ENCODE data around the gene GLTP.
"Not testable (repeated sequence)": the region's sequence is repeated elsewhere in the genome, so short reads cannot be mapped to it uniquely, and the experiment has no call there.

Gene GLTP

DNA sequence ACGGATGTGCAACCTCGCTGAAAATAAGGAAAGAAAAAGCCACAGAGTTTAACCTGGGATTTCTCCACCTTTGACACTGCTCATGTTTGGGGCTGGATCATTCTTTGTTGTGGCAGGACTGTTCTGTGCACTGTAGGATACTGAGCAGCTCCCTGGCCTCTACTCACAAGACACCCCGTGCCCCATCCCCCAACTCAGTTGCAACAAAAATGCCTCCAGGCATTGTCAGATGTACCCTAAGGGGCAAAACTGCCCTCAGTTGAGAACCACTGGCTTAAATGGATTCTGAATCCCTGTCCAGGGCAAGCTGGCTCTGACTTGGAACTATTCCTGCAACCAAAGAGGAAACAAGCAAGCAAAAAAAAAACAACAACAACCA lies 2.1 kb downstream of the GLTP start:
- peak in 14 of 51 donors; percentile 6 to 63 (median 33) for DNase-seq

DNA sequence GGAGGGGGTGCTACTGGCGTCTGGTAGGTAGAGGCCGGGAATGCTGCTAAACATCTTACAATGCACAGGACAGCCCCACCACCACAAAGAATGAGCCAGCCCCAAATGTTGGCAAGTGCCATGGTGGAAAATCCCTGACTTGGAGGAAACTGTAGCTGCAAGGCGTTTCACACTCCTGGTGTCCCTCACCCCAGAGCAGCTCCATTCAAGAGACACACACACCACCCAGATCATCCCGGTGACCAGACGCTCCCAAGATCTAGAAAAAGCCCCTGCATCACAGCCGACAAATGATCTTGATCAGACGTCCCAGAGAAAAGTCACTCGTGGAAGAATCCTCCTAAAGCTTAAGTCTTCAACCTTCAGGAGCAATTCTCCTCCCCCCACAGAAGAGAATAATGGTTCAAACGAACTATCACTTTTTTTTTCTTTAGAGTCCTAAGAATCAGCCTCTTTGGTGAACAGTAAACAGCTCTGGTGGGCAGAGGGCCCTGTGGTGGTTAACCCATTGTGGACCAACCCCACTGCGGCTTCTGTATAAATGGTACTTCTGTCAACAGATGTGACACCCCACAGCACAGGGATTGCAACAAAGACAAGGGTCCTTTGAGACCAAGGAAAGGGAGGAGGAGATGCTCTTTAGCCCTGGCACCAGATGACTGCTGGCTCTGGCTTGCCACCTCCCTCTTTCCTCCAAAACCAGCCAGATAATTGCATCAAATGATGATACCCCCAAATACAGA lies 2.7 kb downstream of the GLTP start:
- DNase-seq = peak in 25 of 51 donors; percentile 5 to 77 (median 47)

DNA sequence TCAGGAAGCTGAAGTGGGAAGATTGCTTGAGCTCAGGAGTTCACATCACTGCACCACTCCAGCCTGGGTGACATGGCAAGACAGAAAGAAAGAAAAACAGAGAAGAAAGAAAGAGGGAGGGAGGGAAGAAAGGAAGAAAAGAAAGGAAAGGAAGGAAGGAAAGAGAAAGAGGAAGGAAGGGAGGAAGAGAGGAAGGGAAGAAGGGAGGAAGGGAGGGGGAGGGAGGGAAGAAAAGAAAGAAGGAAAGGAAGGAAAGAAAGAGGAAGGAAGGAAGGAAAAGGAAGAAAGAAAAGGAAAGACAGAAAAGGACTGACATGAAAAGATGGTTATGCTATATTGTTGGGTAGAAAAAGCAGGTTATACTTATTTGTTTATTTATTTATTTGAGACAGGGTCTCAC lies 3.9 kb downstream of the GLTP start:
- no peak for DNase-seq

DNA sequence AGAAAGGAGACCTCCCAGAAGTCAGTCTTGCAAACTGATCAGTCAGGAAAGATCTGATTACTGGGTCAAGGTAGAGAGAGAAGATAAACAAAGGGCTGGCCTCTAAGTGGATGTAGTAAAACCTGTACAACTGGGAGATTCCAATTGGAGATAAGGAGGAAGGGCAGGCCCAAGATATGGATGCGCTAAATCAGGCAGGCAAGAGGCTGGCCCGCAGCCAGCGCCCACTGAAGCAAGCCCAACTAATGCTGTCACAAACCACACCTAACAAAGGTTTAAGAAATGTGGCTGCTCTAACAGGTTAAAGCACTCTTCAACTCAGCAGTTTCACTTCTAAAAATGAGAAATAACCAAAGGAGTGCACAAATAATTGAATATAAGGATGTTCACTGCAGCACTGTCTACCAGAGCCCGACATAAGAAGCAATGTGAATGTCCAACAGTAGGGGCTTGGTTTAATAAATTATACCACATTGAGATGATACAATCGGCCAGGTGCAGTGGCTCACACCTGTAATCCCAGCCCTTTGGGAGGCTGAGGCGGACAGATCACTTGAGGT lies 4.7 kb downstream of the GLTP start:
- no peak for DNase-seq

DNA sequence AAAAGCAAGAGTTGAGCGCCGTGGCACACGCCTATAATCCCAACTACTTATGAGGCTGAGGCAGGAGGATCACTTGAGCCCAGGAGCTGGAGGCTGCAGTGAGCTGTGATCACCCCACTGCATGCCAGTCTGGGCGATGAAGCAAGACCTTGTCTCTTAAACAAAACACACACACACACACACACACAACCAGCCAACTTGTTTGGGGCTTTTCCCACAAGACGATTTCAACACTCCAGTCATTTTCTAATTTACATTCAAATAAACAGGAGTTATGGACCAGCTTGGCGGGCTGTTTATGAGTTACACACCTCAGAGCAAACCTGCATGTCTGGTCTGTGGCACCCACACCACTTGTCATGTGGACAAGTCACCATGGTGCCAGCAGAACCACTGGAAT lies 6.7 kb downstream of the GLTP start:
- DNase-seq = no peak

DNA sequence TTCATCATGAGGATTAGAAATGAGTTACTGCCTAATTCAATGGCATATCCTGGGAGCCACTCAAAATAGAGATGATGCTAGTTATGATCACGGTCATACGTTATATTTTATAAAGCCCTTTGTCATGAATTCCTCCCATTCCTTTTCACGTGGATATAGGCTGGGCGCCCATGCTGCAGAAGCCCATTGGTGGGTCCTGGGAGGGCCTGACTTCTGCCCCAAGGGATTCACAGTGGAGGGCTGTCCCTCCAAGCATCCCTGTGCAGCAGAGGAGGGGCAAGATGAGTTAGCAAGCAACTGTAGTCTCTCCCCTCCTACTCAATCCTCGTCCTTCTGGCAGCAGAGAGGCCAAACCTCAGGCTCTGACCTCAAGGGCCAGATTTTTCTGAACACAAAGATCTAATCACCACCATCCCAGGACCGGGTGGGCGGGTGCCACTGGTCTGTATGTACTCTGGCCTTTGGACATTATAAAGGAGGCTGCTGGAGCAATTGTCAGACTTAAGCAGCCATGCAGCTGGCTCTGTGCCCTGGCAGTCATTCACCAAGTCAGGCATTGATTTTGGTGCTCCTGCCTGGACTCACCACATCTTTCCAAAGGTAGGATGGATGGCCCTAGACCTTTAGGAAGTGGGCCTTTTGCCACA lies 8.6 kb downstream of the GLTP start:
- DNase-seq = peak in 9 of 51 donors; percentile 7 to 43 (median 20)

DNA sequence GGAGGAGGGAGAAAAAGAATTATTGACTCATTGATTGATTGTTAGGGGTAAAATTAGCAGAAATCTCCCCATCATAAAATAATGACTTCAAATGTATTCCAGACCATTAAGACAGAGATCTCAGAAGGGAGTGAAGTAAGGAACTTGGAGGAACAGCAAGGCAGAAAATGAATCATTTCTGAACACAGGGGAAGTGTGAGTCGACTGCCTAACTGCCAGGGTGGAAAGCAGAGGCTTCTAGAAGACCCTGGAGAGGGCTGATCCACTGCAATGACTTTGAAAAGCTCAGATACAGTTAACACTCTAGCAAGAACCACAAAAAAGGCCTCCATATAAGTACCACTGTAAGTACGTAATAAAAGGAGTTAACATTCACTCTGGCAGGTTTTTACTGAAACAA lies 9.7 kb downstream of the GLTP start:
- DNase-seq = no peak

DNA sequence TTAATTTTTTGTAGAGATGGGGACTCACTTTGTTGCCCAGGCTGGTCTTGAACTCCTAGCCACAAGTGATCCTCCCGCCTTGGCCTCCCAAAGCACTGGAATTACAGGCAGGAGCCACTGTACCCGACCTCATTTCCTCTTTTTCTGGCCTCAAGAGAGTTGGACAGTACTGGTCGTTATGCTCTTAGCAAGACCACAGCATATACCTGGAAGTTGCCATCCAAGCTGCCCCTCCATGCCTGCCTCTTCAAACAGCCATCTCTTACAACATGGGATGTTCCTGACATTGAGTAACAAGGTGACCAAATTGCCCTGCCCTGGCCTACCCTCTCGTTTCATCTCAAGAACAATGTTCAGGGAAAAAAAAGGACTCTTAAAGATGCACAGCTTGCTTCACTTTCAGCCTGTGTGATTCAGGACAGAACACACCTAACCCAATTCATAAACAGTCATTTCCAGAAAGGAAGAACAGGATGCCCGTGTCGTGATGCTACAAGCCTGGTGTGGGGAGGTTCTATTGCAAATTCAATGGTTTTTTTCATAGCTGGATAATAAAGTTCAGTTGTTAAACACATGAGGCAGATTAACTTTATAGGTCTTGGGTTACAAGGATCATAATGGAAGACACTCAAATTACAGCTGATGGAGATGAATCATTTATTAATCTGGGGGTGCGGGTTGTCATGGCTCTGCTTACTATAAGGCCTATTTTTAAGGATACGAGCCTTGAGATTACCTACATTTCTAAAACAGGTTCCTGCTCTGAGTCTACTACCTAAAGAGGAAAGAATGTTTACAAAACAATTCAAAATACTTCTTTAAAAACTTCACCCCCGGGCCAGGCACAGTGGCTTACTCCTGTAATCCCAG lies 11.9 kb downstream of the GLTP start:
- DNase-seq = no peak

DNA sequence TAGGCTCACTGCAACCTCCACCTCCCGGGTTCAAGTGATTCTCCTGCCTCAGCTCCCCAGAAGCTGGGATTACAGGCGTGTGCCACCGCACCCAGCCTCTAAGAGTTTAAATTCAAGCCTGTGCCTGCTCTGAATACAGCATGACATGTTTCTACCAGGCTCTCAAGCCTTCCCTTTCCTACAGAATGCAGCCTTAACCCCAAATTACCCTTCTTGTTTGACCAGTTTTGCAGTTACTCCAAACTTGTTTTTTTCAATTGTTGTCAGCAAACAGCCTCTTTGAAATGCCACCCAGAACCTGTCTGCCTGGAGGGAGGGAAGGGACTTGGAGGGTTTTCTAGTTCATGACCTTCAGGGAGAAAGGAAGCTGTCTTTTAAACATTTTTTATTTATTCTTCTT lies 15.4 kb downstream of the GLTP start:
- DNase-seq = no peak

DNA sequence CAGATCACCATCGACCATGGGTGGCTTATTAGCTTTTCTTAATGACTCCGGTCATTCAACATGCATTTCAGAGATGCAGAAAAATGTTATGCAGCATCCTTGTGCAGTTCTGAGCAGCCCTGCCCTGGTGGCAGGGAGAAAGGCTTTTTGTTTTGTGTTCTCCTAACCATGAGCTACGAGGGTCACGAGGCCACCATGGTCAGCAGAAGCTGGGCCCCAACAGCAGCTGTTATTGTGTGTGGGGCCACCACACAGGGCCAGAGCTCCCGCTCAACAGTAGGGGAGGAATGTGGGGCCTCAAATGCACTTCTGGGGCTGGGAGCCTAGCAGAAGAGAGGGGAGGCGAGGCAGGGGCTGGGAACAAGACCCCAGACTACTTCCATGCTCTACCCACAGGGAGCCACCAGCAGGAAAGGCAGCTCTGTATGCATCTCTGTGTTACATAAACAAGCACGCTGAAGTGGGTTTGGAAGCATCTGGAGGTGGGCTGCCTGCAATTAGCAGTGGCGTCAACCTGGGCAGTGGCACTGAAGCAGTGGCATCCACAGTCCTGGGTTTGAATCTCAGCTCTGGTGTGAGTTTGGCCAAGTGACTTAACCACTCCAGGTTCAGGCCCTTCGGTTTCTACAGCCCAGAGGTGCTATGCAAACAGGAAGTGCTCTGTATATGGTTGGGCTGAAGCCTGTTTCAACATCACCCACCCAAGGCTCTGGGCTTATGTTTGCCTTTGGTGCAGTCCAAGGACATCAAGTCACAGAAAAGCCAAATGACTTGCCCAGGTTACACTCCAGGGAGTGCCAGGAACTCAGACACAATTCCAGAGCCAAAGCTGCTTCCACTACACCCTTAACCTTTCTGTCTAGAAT lies 16.3 kb downstream of the GLTP start:
- DNase-seq = peak in 43 of 51 donors; percentile 7 to 87 (median 65)

DNA sequence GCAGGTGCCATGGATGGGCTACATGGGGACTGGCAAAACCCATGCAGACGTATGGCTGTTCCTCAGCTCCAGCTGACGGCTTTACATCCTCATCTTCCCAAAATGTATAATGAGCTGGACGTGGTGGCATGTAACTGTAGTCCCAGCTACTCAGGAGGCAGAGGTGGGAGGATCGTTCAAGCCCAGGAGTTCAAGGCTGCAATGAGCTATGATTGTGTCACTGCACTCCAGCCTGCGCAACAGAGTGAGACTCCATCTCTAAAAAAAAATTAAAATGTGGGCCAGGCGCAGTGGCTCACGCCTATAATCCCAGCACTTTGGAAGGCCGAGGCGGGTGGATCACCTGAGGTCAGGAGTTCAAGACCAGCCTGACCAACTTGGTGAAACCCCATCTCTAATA lies 17.9 kb downstream of the GLTP start:
- DNase-seq = not testable (repeated sequence)

DNA sequence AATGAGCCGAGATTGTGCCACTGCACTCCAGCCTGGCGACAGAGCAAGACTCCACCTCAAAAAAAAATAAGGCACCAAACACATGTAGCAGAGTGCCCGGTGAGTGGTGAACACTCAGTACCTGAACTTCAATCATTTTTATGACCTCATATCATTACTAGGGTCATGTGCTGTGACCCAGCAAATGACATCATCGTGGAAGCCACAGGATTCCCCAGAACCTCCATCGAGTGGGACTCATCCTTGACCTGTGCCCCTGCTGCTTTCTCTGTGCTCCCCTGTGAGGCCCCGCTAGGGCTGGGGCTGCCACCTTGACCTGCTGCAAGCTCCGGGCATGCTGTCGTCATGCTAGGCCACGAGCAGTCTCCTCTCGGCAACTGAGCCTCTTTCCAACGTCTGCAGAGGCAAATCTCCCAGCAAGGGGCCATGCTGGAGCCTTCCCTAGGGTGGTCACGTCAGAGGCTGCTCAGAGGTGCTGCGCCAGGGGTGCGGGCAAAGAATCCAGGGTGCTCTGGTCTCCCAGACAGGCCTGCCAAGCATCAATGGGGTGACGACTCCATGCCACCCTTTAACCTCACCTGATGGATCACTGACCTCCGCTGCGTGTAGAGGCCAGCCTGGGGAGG lies 18.5 kb downstream of the GLTP start:
- DNase-seq = no peak

DNA sequence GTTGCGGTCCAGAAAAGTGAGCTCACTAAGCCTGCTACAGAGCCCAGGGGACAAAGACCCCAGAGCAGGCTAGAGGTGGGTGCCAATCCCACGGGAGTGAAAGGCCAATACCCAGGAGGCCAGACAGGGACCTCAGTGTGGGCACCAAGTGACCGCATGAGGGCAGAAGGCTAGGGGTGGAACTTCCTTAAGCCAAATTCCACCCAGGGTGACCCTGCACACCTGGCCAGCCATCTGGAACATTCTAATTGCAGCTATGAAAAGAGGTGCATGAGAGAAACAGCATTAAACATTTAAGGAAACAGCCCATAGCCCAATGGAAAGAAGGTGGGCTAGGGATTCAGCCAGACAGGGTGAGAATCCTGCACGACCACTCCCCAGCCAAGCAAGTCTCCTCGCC lies 19.4 kb downstream of the GLTP start:
- DNase-seq = no peak

DNA sequence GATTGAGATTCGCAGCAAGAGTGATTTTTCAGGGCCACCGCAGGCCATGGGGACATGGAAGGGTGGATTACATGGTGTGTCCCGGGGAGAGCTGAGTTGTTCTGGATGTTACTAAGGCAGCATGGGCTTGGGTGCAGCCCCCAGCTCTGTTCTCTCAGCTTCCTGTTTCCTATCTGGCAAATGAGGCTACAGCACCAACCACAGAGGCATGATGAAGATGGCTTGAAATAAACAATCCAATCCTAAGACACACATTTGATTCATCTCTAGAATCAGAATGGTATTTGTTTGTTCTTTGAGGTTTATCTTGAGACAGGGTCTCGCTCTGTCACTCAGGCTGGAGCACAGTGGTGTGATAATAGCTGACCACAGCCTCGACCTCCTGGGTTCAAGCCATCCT lies 21.6 kb downstream of the GLTP start:
- DNase-seq = no peak

DNA sequence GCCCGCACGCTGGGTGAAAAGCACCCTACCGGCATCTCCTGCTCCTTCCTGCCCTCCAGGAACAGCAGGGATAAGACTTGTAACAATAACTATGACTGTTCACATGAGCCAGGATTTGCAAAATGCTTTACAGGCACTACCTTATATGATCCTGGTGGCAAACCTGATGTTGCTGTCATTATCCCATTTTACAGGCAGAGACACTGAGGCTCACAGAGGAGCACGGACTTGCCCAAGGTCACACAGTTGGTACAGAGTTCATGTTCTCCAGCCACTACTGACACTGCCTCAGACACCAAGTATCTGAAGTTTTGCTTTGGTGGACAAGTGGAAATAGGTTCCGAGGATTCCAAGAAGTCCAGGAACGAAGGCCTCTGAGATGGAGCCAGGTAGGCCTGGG lies 22.6 kb downstream of the GLTP start:
- DNase-seq = no peak

DNA sequence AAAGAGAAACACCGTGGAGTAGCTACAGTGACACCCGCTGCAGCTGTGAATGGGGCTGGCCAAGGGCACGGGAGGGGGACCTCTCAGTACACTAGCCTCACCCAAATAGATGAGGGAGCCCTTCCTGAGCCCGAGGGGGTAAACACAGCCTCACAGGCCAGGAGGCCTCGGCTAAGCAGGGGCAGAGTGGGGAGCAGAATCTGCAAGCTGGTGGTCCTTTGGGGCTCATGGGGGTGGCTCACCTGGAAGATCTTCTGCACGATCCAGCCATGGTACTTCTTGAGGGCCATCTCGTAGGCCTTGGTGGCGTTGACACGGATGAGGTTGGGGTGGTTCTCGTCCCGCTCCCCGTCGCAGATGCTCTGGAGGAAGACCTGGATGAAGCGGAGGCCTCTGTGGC lies 25.0 kb downstream of the GLTP start:
- DNase-seq = no peak

DNA sequence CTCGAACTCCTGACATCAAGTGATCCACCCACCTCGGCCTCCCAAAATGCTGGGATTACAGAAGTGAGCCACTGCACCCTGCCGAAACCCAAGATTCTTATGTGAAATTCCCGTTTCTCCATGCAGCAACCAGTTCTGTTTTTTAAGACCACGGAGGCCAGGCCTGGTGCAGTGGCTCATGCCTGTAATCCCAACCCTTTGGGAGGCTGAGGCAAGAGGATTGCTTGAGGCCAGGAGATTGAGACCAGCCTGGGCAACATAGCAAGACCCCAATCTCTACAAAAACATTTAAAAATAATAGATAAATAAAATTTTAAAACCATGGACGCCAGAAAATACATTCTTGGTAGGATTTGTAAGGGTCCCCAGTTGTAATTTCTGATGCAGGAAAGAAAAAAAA lies 29.8 kb downstream of the GLTP start:
- DNase-seq = not testable (repeated sequence)

DNA sequence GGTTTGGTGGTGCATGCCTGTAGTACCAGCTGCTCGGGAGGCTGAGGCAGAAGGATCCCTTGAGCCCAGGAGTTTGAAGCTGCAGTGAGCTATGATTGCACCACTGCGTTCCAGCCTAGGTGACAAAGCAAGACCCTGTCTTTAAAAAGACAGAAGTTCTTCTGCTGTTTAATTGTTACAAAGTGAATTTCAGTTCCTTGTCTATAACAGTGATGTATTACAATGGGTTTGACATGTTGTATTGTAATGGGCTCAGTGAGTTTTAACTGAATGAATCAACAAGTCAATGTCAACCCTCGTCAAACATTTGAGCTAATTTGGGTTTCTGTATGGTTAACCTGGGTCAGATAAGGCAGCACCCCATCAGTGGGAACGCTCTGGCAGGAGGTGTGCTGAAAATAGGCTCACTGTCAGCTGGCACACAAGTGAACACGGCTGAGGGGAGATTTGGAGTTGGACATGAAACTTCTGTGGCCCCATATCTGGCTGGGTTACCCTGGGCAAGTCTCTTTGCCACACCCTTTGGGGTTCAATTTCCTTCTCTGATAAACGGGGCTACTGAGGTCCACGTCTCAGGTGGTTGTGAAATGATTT lies 33.1 kb downstream of the GLTP start:
- no peak for DNase-seq

DNA sequence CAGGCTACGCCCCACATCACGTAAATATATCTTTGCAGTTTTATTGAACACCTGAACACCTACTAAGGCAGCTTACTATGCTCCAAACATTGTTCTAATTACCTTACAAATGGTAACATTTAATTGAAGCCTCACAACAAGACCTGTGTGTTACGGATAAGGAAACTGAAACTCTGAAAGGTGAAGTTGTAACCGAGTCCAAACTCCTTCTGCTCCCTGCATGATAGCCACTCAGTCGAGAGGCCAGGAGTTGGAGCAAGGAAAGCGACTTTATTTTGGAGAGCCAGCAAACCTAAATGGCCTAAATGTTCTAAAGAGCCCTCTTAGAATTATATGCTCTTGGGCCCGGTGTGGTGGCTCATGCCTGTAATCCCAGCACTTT lies 34.5 kb downstream of the GLTP start:
- no peak for DNase-seq

Data from hypothalamus (tissue), 51 donors.